Psoas muscle (tissue), 8 donors: Measurements from ENCODE around the gene MXI1. TPM values are rescaled to one million over a fixed set of nuclear protein-coding genes. Genes with fewer than 3 reads are reported as not detected.

ENCODE experiments used
- ATAC-seq, 4 donors: fragments of 200-7000 bp; cut with Tn5 transposase; one replicate each; pipeline ENCODE4 v1.9.1; 2020; ENCODE audit warnings: moderate library complexity in 3 of 4, mild to moderate bottlenecking in 2 of 4
- DNase-seq, 2 donors: peaks; one replicate each; pipeline ENCODE4 v3.0.0-alpha.2; 2020
- H3K27ac ChIP-seq: fragments of 200-600 bp; one replicate; pipeline ENCODE4 v1.8.0; 2022
- H3K27me3 ChIP-seq, 3 donors: fragments of 200-600 bp in 1 of 3; one replicate each; pipeline versions ENCODE4 v1.6.1 to v1.8.0; 2013 to 2022; ENCODE audit warnings: low read length in 2 of 3, mild to moderate bottlenecking in 2 of 3, moderate library complexity in 1 of 3; ENCODE audit not compliant: insufficient read depth in 3 of 3
- H3K36me3 ChIP-seq, 2 donors: fragments of 200-600 bp in 1 of 2; one replicate each; pipeline versions ENCODE4 v1.6.1 to v1.8.0; 2013 to 2022; ENCODE audit warnings: low read depth in 1 of 2, mild to moderate bottlenecking in 1 of 2, moderate library complexity in 1 of 2; ENCODE audit not compliant: insufficient read depth in 1 of 2
- H3K4me1 ChIP-seq: fragments of 200-600 bp; one replicate; pipeline ENCODE4 v1.8.0; 2022
- H3K4me3 ChIP-seq: fragments of 200-600 bp; one replicate; pipeline ENCODE4 v1.8.0; 2022; ENCODE audit warnings: mild to moderate bottlenecking
- H3K9me3 ChIP-seq: fragments of 200-600 bp; one replicate; pipeline ENCODE4 v1.8.0; 2022
- CTCF ChIP-seq: fragments of 200-600 bp; IDR thresholded peaks from one replicate; pipeline ENCODE4 v1.8.0; 2022; ENCODE audit warnings: antibody characterized with exemption
- WGBS, 3 donors: extraction: QIAGEN DNeasy Blood & Tissue Kit; methylation state at CpG; one replicate each; pipeline versions ENCODE4 v1.1.6 to v1.1.7; 2013; 5-methylcytosine and 5-hydroxymethylcytosine counted together
- intact Hi-C, 2 donors: fragments of 100-400 bp; cut with DNase I; formaldehyde crosslinking; loops; one replicate each; pipeline versions ENCODE4 v1.11.0 to v1.14.2; 2022
- polyA plus RNA-seq, 3 donors: library from polyadenylated mRNA; stranded (reverse); fragments of 200-250 nt; gene quantifications; one replicate each; pipeline ENCODE4 v1.2.3, GENCODE V29; 2013
- total RNA-seq, 4 donors: library from RNA; stranded (reverse); fragmentation: NEBNext Ultra II Directional in 2 of 4; extraction: Animal tissue kit (Norgen Biotek cat#: 25700) in 2 of 4; gene quantifications; one replicate each; pipeline versions ENCODE4 v1.2.1 to v1.2.4, GENCODE V29; 2021 to 2023
- donor health status: healthy with polysubstance abuse.
- donor health status: DM: no; HTN: no; CAD: no; lungs with moderate emphysema.
- donor health status: Bipolar disorder and iron deficiency.
- donor health status: healthy.
- donor health status: DM: yes; HTN: yes; CAD: no.
- donor health status: DM: no; HTN: no; CAD: no.
- donor health status: DM: no; HTN: no; CAD: no.
- donor health status: DM: yes; HTN: yes; CAD: no.

MXI1 gene
- total and polyA plus RNA-seq, 7 donors = 5.5 to 50.3 (median 33.3) TPM

- no peaks in the 10 kb centered on the region for H3K9me3 ChIP-seq
- 67 to 77% (median 69%) methylated on average over 4 of the region's 4 CpGs for WGBS, 3 donors
- no peaks in the 10 kb centered on the region for H3K27me3 ChIP-seq
- DNase-seq (no peak), ATAC-seq (no peak)
- H3K36me3 ChIP-seq = no peaks in the 10 kb centered on the region
- intact Hi-C loops = no loop called here
- H3K4me3 ChIP-seq = peak overlapping the region; percentile 52
- peaks cover 29% of the 10 kb centered on the region for H3K4me1 ChIP-seq
- H3K27ac ChIP-seq = peak overlapping the region; percentile 77
- no peak for TF ChIP-seq CTCF
Observed at GRCh38 chr10:110221044-110221720, 13.8 kb downstream of the MXI1 start.

DNA sequence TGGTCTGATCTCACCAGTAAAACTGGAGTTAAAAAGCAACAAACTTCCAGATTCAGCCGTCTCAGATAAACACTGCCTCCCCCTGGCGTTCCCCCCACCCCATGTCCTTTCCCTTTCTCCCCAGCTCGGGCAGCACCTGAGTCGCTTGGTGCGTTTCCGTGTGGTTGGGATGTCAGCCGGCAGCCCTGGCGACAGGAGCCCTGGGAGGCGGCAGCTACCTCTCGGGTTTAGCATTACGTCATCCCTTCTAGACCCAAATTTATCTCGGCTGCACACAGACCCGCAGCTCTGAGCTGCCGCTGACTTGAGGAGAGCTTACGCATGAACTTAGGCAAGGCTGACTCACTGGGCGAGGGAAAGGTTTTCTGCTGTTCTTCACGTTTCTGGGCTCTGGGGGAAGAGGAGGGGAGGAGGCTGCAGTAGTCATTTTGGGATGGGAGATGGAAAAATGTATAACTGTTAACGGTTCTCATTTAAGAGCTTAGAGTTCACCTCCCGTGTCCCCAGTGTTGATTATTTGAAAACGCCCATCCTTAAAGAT is 14.4 kb downstream of the MXI1 start:
- H3K9me3 ChIP-seq = no peaks in the 10 kb centered on the region
- peak; percentile 60 to 71 (median 70) for ATAC-seq
- TF ChIP-seq CTCF = peak; percentile 21
- peak; percentile 79 to 87 for DNase-seq
- intact Hi-C loops = no loop called here
- H3K4me3 ChIP-seq = peak overlapping the region; percentile 52
- WGBS, 3 donors = 1 to 11% (median 6%) methylated on average over 20 of the region's 20 CpGs
- H3K4me1 ChIP-seq = peaks cover 26% of the 10 kb centered on the region
- no peaks in the 10 kb centered on the region for H3K36me3 ChIP-seq
- H3K27ac ChIP-seq = peak overlapping the region; percentile 77
- H3K27me3 ChIP-seq = no peaks in the 10 kb centered on the region

DNA sequence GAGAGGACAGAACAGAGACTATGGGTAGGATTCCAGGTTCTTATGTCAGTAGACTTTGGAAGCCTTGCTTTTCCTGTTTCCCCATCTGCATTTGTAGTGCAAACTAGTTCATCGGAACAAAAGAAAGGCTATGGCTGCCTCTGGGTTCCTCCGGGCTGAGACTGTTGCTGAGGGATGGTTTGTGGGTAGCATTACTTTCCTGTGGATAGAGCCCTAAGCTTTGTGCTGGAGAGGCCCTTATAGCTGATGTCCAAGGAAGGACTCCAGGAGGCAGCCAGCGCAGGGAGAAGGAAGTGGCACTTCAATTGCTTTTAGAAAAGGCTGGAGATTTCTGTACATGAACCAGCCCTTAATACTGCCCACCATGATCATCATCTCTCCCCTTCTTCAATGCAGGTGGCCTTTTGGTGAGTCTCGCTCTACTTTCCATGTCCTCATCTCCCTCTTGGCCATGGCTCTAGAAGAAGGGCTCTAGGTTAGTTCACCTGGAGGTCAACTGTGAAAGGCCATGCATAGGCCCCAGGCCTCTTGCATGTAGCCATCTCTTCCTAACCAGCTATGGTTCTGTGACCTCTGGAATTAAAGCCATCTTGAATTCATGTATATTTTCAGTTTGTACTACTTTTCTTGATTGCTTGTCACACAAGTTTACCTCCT is 15.4 kb downstream of the MXI1 start:
- H3K27ac ChIP-seq = peak overlapping the region; percentile 77
- peaks cover 0 to under 1% of the 10 kb centered on the region in 2 donors for H3K36me3 ChIP-seq
- peak overlapping the region; percentile 52 for H3K4me3 ChIP-seq
- H3K27me3 ChIP-seq = no peaks in the 10 kb centered on the region
- ATAC-seq = no peak
- no peaks in the 10 kb centered on the region for H3K9me3 ChIP-seq
- 79 to 89% (median 89%) methylated on average over 4 of the region's 4 CpGs for WGBS, 3 donors
- H3K4me1 ChIP-seq = peaks cover 20% of the 10 kb centered on the region
- DNase-seq = no peak
- intact Hi-C loops = no loop called here
- no peak for TF ChIP-seq CTCF

DNA sequence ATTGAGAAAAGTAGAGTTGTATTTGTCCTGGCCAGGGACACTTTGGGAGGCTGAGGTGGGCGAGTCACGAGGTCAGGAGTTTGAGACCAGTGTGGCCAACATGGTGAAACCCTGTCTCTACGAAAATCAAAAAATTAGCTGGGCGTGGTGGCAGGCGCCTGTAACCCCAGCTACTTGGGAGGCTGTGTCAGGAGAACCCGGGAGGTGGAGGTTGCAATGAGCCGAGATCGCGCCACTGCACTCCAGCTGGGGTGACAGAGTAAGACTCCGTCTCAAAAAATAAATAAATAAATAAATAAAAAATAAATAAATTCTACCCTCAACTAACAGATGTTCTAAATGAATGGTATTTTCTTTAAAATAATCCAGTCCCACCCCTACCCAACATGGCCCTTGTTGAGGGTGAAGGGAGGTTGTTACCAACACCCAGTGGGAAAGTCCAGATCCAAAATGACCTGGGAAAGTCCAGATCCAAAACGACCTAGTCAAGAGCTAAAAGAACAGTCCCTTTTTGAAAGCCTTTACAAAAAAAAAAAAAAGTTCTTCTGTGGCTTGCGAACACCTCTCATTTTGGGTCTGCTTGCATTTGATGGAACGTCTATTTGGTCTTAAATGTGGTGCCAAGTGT is 16.0 kb downstream of the MXI1 start:
- no peak for TF ChIP-seq CTCF
- WGBS, 3 donors = 87 to 92% (median 91%) methylated on average over 13 of the region's 13 CpGs
- peaks cover 20% of the 10 kb centered on the region for H3K4me1 ChIP-seq
- no peak for DNase-seq
- H3K27ac ChIP-seq = no peak overlapping the region
- no peaks in the 10 kb centered on the region for H3K27me3 ChIP-seq
- ATAC-seq = no peak
- H3K36me3 ChIP-seq = peaks cover 0 to 7% of the 10 kb centered on the region in 2 donors
- intact Hi-C loops = no loop called here
- no peak overlapping the region for H3K4me3 ChIP-seq
- no peaks in the 10 kb centered on the region for H3K9me3 ChIP-seq
